HG03442 (cell line): ENCODE results near the gene STOX1.
"Not testable (repeated sequence)": the region's sequence is repeated elsewhere in the genome, so short reads cannot be mapped to it uniquely, and the experiment has no call there.

Experiments used
- ATAC-seq: cut with Tn5 transposase; IDR thresholded peaks from one replicate; pipeline ENCODE4 v1.9.1; 2021; ENCODE audit warnings: mild to moderate bottlenecking, moderate library complexity; ENCODE audit not compliant: unreplicated experiment

STOX1 gene, protein sequence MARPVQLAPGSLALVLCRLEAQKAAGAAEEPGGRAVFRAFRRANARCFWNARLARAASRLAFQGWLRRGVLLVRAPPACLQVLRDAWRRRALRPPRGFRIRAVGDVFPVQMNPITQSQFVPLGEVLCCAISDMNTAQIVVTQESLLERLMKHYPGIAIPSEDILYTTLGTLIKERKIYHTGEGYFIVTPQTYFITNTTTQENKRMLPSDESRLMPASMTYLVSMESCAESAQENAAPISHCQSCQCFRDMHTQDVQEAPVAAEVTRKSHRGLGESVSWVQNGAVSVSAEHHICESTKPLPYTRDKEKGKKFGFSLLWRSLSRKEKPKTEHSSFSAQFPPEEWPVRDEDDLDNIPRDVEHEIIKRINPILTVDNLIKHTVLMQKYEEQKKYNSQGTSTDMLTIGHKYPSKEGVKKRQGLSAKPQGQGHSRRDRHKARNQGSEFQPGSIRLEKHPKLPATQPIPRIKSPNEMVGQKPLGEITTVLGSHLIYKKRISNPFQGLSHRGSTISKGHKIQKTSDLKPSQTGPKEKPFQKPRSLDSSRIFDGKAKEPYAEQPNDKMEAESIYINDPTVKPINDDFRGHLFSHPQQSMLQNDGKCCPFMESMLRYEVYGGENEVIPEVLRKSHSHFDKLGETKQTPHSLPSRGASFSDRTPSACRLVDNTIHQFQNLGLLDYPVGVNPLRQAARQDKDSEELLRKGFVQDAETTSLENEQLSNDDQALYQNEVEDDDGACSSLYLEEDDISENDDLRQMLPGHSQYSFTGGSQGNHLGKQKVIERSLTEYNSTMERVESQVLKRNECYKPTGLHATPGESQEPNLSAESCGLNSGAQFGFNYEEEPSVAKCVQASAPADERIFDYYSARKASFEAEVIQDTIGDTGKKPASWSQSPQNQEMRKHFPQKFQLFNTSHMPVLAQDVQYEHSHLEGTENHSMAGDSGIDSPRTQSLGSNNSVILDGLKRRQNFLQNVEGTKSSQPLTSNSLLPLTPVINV

DNA sequence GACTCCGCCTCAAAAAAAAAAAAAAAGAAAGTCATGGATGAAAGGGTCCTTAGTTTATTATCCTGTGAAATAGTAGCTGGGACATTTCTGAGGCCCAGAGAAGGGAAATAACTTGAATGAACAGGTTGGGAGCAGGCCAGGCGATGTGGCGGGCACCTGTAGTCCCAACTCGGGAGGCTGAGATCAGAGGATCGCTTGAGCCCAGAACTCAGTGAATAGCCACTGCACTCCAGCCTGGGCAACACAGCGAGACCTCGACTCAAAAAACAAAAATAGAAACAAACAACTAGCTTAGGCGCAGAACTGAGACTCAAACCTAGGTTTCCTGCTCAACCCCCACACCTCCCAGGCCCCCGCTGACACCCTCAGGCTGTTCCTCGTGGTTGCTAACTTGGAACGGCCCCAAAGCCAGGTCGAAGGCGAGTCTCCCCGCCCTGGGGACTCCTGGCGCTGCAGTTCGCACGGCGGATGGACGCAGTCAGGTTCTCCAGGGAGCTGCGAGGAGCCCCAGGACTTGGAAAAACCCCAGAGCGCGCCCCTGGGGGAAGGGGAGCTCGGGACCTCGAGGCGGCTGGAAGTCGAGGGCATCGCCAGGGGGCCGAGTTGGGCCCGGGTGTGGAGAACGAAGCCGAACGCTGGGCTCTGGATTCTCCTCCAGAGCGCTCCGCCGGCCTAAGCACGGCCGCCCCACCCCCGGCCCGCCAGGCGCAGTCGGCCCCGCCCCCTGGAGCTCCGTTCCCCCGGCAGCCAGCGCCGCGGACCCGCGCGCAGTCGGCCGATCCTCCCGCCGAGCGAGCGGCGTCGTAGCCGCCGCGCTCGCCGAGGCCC is at the start of gene STOX1:
STOX1 (plus strand) TSS at position 768 of the 828 bp plus-strand sequence. CDS start 93 bp downstream, outside the sequence.
- ATAC-seq, result peak; percentile 69

DNA sequence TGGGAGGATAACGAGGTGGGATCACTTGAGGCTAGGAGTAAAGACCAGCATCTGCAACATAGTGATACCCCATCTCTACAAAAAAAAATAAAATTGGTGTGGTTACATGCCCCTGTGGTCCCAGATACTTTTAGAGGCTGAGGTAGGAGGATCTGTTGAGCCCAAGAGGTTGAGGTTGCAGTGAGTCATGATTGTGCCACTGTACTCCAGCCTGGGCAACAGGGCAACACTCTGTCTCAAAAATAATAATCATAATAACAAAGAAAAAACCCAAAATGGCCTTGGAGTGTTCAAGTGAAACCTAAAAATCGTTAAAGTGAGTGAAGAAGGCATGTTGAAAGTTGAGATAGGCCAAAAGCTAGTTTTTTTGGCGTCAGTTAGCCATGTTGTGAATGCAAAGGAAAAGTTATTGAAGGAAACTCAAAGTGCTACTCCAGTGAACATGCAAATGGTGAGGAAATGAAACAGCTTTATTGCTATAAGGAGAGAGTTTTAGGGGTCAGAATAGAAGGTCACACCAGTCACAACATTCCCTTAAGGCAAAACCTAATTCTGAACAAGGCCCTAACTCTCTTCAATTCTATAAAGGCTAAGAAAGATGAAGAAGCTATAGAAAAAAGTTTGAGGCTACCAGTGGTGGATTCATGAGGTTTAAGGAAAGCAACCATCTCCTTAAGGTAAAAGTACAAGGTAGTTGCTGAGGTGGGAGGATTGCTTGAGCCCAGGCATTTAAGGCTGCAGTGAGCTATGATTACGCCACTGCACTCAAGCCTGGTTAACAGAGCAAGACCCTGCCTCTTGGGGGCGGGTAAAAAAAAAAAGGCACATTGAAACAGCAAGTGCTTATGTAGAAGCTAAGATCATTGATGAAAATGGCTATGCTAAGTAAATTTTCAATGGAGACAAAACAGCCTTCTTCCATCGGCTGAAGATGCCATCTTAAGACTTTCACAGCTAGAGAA is 45.4 kb upstream of the STOX1 start:
- no peak for ATAC-seq

DNA sequence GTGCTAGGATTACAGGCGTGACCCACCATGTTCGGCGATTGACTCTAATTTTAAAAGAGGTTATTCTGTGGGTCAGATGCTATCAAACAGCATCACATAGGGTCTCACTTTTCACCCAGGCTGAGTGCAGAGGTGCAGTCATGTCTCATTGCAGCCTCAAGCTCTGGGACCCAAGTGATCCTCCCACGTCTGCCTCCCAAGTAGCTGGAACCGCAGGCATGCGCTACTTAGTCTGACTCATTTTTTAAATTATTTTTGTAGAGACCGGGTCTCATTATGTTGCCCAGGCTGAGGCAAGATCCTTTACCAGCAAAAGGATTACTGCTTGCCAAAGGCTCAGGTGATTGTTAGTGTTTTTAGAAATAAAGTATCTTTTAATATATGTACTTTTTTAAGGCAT is 42.9 kb upstream of the STOX1 start:
- no peak for ATAC-seq

DNA sequence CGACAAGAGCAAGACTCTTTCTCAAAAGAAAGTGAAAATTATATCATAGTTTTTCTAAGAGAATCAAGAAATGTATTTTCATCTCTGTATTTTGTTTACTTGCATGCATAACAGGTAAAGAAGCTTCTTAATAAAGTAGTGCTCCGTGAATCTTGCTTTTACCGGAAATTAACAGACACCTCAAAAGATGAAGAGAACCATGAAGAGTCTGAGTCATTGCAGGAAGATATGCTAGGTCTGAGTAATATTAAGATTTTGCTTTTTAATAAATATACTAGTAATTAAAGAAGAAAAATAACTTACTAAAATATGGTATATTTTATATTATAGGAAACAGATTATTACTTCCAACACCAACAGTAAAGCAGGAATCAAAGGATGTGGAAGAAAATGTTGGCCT is 39.5 kb upstream of the STOX1 start:
- ATAC-seq, result no peak

DNA sequence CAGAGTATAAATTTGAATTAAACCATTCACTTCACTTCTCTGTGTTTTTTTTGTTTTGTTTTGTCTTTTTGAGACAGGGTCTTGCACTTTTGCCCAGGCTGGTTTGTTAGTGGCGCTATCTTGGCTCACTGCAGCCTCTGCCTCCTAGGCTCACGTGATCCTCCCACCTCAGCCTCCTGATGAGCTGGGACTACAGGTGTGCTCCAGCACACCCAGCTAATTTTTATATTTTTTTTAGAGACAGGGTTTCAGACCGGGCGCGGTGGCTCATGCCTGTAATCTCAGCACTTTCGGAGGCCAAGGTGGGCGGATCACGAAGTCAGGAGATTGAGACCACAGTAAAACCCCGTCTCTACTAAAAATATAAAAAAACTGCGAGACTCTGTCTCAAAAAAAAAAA is 36.9 kb upstream of the STOX1 start:
- no peak for ATAC-seq

DNA sequence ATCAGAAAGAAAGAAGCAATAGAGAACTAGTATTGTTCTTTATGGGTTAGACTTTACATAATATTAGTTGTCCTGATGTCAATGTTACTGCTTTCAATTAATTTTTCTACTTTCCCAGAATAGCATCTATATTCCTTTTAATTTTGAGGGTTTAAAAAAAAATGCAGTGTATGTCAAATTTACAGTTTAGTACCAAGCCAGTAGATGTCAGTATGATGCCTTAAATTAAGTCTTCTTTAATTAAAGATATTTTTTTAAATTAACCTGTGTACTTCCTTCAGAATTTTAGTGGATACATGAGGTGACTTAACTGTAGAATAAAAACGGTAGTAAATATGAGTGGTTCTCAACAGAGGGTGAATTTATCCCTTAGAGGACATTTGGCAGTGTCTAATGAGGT is 35.2 kb upstream of the STOX1 start:
- ATAC-seq, result no peak

DNA sequence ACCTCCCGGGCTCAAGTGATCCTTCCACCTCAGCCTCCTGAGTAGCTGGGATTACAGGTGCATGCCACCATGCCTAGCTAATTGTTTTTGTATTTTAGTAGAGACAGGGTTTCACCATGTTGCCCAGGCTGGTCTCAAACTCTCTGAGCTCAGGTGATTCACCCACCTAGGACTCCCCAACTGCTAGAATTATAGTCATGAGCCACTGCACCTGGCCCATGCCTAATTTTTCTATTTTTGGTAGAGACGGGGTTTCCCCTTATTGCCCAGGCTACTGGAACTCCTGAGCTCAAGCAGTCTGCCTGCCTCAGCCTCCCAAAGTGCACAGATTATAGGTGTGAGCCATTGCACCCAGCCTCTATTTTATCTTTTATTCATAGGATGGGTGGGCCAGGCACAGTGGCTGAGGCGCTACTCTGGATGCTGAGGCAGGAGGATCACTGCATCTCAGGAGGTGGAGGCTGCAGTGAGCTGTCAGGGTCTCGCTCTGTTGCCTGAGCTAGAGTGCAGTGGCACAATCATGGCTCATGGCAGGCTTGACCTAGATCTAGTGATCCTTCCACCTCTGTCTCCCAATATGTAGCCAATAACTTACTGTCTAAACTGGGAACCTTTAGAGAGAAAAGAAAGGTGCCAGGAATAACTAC is 31.3 kb upstream of the STOX1 start:
- no peak for ATAC-seq

DNA sequence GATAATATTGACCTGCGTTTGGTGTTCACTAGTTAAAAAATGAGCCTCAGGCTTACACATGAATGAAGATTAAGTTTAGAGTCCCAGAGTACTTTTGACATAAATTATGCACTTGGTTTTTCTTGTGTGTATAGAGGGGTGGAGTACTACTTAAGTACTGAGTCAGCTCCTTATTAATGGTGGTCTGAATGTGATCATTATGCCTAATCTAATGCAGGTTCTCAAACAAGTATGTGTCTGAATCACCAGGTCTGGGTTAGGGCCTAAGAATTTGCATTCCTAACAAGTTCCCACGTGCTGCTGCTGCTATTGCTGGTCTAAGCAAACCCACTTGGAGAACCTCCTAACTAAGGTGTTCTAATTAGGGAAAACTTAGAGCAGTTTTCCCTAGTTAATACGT is 30.7 kb upstream of the STOX1 start:
- ATAC-seq, result no peak

DNA sequence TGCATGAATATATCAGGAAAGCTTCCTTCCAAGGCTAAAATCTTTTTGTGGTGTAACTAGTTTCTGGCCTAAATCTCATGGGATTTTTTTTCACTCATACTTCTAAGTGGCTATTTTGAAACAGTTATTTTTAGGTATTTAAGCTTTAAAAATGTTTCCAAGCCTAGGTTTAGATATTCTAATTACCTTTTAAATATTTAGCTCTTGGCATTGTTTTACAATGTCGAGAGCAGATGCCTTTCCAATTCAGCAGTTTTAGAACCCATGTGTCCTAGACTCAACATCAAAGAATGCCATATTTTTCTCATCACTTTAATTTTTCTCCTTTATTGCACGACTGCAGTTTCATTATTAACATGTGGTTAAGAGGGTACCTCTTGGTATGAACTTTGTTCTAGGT is 27.1 kb upstream of the STOX1 start:
- ATAC-seq, result no peak

DNA sequence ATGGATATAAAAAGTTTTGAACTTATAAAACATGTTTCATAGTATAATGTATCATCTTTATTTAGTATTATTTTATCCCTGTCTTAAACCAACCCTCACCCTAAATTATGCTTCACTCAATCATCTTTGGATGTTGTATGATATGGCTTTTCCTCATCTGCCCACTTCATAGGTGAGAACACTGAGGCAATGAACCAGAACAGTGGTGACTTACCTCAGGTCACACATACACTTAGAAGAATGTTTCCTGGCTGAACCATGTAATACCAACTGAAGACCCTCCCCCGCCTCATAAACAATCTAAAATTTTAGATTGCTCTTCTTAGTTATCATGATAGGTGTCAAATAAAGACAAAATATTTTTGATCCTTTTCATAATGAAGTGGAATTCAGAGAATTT is 22.6 kb upstream of the STOX1 start:
- ATAC-seq, result no peak

DNA sequence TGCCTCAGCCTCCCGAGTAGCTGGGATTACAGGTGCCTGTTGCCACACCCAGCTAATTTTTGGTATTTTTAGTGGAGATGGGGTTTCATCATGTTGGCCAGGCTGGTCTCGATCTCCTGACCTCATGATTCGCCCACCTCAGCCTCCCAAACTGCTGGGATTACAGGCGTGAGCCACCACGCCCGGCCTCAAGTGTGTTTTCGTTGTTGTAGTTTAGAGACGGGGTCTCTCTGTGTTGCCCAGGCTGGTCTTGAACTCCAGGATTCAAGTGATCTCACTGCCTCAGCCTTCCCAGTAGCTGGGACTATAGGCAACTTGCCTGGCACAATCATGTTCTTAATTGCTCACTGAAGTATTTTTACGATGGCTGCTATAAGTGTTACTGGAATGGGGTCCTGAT is 16.5 kb upstream of the STOX1 start:
- not testable (repeated sequence) for ATAC-seq

DNA sequence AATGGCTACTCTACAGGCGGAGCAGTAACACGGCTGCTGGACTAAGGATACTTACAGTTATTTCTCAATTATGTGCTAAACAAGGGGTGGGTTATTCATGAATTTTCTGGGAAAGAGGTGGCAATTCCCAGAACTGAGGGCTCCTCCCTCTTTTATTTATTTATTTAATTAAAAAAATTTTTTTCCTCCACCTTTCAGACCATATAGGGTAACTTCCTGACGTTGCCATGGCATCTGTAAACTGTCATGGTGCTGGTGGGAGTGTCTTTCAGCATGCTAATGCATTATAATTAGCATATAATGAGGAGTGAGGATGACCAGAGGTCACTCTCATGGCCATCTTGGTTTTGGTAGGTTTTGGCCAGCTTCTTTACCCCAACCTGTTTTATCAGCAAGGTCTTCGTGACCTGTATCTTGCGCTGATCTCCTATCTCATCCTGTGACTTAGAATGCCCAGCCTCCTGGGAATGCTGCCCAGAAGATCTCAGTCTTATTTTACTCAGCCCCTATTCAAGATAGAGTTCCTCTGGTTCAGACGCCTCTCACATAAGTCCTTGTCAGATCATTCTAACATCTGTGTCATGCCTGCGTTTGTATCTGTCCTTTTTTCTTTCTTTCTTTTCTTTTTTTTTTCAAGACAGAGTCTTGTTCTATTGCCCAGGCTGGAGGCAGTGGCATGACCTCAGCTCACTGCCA is 15.9 kb upstream of the STOX1 start:
- no peak for ATAC-seq

DNA sequence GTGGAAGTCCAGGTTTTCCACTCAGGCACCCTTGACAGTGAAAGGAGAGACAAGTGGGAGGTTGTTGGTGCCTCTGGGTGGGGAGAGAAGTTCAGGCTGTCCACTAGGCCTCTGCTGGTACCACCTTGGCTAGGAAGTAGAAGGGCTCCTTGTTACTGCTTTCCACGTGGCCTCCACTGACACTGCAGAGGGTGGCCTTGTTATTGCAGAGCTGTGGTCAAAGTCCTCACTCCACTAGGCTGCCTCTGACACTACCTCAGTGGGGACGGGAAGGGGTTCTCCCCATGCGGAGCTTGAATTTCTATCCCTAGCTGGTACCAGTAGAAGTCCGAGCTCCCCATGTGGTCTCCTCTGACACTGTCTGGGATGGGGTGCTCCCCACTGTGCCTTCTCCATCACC is 14.9 kb upstream of the STOX1 start:
- no peak for ATAC-seq

DNA sequence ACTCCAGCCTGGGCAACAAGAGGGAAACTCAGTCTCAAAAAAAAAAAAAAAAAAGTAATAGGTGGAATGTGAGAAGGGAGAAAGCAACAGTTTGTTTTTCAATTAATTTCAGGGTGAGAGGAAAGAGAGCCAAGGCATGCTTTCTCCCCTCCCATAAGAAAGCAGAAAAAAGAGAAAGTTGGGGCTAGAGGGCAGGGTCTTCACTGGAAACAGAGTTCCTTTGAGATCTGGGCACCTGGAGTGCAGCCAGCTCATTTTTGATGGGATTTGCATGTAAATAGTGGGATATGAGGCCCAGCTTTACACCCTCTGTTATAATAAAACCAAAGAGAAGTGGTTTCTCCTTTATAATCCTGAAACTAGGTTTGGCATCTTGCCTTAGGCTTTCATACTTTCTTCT is 13.8 kb upstream of the STOX1 start:
- ATAC-seq, result no peak

DNA sequence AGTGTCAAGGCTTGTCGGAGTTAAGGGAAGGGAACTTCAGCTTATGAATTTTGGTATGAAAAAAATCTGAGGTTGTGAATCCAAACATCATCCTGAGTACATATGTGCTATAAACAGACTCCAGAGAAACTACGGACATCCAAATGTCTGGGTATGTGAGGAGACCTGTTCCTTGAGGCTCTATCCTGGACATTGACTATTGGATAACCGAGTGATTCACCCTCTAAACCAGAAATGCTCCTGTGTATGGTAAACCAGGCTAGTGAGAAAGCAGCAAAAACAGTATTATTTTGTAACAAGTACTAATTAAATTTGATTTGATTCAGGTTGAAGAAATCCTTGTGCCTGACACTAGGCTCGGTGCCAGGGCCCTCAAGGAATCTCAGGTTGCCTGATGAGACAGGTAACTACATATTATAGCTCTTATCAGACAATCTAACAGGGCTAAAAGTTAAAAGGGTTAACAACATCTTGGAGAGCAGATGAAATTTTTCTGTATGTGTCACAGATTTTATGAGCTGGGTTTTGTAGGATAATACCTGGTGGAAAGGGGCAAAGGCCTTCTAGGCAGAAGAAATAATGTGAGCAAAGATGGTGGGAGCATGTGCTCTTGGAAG is 10.4 kb upstream of the STOX1 start:
- ATAC-seq, result no peak

DNA sequence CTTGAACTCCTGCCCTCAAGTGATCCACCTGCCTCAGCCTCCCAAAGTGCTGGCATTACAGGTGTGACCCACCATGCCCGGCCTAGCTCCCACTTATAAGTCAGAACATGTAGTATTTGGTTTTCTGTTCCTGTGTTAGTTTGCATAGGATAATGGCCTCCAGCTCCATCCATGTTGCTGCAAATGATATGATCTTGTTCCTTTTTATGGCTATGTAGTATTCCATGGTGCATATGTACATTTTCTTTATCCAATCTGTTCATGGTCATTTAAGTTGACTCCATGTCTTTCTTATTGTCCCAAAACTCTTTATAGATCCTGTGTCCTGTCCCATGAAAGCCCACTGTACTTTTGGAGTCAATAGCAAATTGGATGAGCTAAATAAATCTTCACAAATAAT is 7.0 kb upstream of the STOX1 start:
- not testable (repeated sequence) for ATAC-seq

DNA sequence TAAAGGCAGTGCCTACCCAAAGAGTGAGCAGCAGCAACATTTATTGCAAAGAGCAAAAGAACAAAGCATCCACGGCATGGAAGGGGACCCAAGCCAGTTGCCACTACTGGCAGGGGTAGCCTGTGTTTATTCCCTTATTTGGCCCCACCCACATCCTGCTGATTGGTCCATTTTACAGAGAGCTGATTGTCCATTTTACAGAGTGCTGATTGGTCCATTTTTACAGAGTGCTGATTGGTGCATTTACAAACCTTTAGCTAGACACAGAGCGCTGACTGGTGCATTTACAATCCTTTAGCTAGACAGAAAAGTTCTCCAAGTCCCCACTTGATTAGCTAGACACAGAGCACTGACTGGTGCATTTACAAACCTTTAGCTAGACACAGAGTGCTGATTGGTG is 4.7 kb upstream of the STOX1 start:
- not testable (repeated sequence) for ATAC-seq

DNA sequence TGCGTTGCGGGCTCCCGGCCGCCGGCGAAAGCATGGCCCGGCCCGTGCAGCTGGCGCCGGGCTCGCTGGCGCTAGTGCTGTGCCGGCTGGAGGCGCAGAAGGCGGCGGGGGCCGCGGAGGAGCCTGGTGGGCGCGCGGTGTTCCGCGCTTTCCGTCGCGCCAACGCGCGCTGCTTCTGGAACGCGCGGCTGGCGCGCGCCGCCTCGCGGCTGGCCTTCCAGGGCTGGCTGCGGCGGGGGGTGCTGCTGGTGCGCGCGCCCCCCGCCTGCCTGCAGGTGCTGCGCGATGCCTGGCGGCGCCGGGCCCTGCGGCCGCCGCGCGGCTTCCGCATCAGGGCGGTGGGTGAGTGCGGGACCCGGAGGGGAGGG is 245 bp downstream of the STOX1 start:
- peak; percentile 30 for ATAC-seq
